HG02571 (cell line): ENCODE measurements around the gene WDFY4.
"Not testable (repeated sequence)": the region's sequence is repeated elsewhere in the genome, so short reads cannot be mapped to it uniquely, and the experiment has no call there.

Source experiments
- ATAC-seq: cut with Tn5 transposase; IDR thresholded peaks from one replicate; pipeline ENCODE4 v1.9.1; 2021; ENCODE audit warnings: mild to moderate bottlenecking, moderate library complexity; ENCODE audit not compliant: unreplicated experiment

Gene WDFY4

DNA sequence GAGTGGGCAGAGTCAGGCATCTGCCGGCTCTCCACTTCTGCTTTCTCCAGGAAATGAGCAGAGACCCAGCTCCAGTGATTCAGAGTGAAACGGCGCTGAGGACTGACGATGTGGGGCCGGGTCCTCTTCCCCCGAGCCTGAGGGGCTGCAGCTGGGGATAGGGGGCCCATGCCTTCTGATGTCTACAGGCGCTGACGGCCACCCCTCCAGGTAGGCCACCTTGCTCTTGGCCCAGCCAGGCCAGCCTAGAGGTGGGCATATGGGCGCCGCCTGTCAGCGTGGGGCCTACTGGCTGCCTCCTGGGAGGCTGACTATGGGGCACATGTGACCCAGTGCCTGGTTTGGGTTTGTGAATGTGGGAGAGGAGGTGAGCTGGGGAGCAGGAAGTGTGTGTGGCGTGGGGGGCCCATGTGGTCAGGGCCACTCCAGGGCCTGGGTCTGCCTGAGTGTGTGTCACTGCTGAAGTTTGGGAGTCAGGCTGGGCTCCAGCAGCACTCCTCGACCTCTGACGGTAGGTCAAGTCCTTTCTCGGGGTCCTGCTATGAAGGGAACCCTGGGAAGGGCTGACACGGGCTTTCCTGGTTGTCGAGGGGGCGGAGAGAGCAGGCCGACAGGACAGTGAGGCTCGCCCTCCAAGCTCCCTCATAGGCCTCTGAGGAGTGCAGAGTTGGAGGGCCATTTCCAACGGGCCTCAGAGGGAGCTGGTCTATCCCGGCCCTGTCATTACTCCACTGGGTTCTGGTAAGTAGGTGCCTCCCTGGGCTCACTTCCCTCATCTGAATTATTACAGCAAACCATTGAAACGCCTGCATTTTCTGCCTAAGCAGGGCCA is at the start of gene WDFY4:
WDFY4 (plus strand) TSS at position 82 of the 832 bp plus-strand sequence. CDS start 24,860 bp downstream, outside the sequence.
- peak; percentile 54 for ATAC-seq

DNA sequence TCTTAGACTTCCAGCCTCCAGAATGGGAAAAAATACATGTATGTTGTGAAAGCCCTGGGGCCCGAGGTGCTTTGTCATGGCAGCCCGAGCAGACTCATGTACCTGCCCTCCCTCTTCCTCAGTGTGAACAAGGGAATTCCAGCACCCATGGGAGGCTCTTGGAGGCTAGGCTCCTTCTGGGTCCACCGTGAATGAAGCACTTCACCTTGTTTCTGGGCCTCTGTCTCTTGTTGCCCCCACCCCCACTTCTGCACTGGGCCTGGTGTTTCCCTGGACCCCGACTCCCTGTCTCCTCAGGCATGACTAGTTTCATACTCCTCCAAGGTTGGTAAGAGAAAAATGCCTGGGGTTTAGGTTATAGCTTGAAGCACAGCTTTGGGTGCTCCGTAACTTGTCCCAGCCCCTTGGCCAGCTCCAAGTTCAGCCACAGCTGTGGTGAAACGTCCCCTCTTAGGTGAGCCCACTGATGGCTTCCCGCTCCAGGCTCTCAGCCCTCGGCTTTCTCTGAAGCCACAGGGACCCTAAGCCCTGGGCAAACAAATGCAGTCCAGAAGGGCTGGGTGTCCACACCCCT is 49.6 kb upstream of the WDFY4 start:
- ATAC-seq = no peak

- no peak for ATAC-seq
Observed at GRCh38 chr10:48636231-48636630, 48.4 kb upstream of the WDFY4 start.

GRCh38 chr10:48636901-48637300 is 47.8 kb upstream of the WDFY4 start:
- ATAC-seq = no peak

DNA sequence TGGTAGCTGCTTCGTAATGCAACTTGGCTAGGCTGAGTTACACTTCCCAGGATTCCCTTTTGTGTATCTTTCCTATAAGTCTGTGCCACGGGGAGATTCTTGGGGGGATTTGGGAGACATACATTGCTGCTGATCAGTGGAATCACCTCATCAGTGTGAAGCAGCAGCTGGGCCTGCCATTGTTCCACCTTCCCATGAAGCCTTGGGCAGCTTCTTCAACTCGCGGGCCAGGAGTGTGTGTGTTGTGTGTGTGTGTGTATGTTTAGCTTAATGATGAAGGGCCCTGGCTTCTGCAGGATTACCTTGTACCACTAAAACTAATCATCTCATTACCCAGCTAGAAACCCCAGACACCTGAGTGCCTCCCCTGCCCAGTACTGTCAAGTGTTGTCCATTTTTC is 46.5 kb upstream of the WDFY4 start:
- no peak for ATAC-seq

DNA sequence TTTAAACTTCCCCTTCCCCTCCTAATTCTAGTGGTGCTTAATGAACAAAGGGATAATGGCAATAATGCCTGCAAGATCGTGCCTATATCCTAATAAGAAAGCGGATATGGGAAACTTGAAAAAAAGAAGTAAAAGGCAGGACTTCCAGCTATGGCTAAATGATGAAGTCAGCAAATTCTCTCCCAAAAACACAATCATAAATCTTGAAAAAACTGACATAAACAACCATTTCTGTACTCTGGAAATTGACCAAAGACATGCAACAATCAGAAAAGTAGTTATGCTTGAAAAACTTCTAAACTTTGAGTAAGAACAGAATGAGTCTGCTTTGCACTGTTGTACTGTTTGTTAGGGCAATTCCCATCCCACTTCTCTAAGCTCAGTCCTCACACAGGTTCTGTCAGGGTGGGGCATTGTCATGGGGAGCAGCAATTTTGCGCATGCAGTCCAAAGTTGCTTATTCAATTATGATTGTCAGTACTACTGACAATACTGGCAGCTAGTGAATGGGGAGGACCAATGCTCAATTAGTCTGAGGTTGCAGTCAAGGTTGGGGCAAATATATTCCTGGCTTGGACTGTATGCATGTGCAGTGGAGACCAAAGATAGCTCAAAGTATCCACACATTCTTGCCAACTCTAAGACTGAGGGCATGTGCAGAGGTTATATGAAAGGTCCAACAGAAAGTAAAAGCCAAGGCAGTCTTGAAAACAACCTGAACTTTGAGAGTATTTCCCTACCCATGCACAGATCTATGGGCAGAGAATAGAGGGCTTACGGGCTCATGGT is 45.7 kb upstream of the WDFY4 start:
- ATAC-seq = no peak

DNA sequence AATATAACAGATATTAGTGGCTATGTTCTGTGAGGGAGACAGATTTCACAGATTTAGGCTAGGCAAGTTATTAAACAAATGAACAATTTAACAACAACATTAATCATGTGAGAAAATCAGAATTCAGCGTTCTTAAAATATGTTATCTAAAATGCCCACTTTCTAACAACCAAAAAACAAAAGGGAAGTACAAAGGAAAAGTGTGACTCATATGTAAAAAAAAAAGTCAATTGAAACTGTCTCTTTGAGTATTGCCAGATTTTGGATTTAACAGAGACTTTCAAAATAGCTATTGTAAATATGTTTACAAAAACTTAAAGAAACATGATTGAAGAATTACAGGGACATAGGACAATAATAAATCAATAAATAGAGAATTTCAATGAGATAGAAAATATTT is 45.0 kb upstream of the WDFY4 start:
- no peak for ATAC-seq

DNA sequence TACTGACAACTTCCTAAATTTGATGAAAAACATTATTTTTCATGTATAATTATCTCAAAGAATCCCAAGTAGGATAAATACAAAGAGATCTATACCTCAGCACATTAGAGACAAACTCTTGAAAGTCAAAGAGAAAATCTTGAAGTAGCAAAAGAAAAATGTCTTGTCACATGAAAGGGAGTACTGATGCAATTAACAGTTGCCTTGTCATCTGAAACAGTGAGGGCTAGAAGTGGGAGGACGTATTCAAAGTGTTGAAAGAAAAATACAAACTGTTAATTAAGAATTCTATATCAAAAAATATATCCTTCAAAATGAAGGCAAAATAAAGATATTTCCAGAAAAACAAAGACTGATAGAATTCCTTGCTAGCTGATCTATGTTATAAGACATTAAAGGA is 44.3 kb upstream of the WDFY4 start:
- ATAC-seq = no peak

GRCh38 chr10:48641099-48641690 is 43.5 kb upstream of the WDFY4 start:
- not testable (repeated sequence) for ATAC-seq

GRCh38 chr10:48645600-48645999 is 39.1 kb upstream of the WDFY4 start:
- ATAC-seq = no peak

- ATAC-seq = not testable (repeated sequence)
Observed at GRCh38 chr10:48647073-48647472, 37.6 kb upstream of the WDFY4 start.

GRCh38 chr10:48648172-48648942 is 36.3 kb upstream of the WDFY4 start:
- ATAC-seq = no peak

DNA sequence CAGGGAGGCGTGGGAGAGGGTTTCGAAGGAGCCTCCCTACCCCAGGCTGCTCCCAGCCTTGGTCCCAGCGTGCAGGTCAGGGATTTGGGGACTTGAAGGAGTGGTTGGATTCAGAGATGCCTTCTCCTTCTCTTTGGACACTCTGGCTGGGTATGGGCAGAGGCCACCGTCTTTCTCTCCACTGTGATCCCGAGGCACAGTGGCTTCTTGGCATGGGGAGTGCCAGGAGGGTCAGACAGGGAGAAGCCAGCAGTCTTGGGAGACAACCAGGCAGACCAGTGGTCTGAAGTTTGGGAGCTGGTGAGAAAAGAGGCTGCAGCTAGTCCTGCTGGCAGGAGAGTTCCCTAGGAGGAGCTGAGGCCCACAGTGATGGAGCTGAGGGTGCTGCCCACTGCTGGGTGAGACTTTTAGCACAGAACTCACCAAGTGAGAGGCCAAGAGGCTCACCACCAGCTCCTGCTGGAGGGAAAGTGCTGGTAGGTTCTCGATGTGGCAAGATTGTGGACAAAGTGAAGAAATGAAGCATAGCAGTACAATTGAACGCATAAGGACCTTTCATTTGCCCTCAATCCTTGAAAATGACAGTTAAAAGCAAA is 35.2 kb upstream of the WDFY4 start:
- ATAC-seq = no peak

- no peak for ATAC-seq
Observed at GRCh38 chr10:48651293-48651692, 33.4 kb upstream of the WDFY4 start.

DNA sequence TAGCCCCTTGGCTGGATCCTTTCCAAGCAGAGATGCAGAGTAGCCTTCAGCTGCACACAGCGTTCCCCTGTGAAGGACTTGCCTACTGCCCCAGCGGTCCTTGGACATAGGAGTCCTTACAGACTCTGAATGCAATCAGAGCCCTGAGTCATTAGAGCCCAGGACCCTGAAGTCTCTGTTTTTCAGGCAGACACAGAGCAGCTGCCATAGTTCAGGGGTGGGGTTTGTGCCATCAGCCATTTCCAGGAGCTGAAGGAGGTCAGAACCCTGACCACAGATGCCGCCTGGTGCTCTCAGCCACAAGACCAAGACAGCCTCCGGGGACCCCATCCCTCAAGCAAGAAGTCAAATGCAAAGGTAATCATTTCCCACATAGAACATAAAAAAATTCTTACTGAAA is 32.8 kb upstream of the WDFY4 start:
- ATAC-seq = no peak

DNA sequence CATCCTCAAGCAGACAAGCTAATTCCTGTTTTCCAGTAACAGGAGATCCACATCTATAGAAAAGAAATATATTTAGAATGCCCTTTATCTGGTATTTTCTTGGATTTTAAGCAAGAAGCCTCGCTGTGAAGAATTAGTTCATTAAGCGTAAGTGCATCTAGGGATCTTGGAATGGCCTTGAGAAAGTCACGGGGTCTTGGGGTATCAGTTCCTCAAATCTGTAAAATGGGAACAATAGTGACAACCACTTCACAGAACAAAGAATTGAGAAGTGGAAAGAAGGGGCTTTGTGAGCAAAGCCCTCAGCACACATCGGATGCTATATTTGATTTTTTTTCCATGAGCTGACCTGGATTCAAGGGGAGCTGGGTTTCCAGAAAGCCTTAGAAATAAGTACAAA is 32.3 kb upstream of the WDFY4 start:
- no peak for ATAC-seq

DNA sequence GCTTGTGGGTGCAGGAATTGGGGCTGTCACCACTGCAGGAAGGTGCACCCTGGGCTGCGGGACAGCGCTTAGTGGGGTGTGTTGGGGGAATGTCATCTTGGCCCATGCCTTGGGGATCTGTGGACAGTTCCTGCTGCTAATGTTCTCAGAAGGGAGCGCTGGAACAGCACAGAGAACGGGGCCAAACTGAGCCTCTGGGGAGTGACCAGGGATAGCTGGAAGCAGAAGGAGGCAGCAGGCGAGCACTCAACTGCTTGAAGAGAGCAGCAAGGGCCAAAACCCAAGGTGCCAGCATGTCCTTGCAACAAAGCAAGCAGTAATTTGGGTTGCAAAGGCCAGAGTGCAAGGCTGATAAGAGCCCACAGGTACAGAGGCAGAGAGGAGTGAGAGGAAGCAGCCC is 31.3 kb upstream of the WDFY4 start:
- ATAC-seq = no peak

GRCh38 chr10:48653944-48654698 is 30.6 kb upstream of the WDFY4 start:
- no peak for ATAC-seq

DNA sequence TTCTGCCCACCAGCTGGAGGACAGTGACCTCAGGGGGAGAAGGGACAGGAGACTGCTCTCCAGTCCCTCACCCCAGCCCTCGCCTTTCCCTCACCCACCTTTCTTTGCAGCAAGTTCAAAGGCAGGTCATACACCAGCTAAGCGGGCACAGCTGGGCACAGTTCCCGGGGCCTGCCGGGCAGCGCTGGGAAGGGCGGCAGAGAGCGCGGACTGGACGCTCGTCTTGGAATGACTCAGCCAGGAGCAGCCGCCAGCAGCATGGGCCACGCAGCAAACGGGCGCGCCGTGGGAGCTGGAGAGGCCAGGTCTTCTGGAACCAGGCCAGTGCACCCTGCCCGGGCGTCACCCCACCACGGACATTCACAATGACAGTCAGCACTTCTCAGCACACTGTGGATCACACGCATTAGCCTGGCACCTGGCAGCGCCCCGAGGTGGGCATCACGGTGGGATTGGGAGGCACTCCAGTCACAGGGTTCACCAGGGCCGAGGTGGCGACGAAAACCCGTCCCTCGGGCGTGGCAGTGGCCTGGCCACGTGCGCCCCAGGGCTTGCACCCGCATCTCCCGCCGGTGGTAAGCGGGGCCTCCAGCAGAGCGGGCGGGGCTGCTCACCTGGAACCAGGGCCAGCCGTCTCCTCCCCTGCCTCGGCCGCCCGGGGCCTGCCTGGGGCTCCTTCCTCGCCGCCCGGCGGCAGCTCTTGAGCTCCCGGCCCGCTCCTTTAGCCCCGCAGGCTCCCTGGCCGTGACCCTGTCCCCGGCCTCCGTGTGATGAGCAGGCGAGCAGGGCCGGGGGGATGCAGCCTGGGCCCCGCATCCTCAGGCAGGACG is 29.0 kb upstream of the WDFY4 start:
- peak; percentile 14 for ATAC-seq
